Activated gamma-delta T cell treated with Interleukin-2 at 50 U/mL for 16 hours (primary cell): ENCODE data around the gene SPNS2.

Experiments
- DNase-seq: peaks from one replicate; pipeline ENCODE4 v3.0.0-alpha.2; 2020

SPNS2 gene

GRCh38 chr17:4540224-4540651 lies 41.6 kb downstream of the SPNS2 start:
- DNase-seq = no peak

GRCh38 chr17:4540687-4541327 lies 42.1 kb downstream of the SPNS2 start:
- no peak for DNase-seq

- DNase-seq = no peak
These were observed 42.8 kb downstream of the SPNS2 start for GRCh38 chr17:4541328-4542002.

DNA sequence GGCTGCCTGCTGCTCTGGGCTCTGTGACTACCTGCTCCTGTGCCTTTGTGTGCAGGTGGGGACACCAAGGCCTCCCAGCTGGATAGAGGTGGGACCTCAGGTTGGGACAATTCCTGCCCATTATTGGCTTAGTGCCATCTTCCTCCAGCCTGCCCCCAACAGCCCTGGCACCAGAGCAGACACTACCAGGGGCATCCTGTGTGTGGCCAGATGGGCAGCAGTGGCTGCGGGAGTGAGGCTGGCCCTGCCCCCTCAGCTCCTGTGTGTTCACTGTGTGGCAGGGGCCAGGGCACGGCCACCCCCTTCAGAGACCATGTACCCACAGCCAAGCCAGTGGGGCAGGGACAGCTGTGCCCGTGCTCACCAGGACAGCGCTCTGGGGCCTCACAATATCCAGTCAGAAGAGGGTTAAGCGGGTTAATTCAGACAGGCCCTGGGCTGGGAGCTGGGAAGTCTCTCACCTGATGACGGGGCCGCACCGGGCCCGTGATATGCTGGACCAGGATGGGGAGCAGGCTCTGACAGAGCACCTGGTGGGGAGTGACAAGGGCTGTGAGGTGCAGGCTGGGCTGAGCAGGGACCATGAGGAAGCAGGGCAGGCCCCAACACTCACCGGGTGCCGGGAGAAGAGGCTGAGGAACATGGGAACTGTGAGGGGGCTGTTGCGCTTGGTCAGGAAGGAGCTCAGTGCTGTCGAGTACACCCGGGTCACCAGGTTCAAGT lies 43.5 kb downstream of the SPNS2 start:
- no peak for DNase-seq

GRCh38 chr17:4542726-4543191 lies 44.1 kb downstream of the SPNS2 start:
- DNase-seq = no peak

DNA sequence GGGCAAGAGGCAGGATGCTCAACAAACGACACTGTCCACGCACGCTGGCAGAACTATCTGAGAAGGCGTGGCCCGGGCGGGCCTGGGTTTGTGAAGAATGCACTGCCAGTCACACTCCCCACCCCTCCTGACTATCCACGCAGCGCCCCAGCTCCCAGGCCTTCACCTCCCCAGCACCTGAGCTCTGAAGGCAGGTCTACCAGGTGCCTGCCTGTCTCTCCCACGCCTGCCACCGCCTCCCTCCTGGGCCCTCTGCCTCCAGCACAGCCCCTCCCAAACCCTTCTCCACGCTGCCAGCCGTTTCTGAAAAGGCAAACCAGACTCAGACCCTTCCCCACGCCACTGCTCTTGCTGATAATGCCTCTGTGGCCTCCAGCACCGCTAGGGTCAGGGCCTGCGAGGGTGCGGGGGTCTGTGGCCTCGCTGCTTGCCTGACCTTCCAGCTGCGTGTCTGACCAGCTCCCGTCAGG lies 44.9 kb downstream of the SPNS2 start:
- DNase-seq = no peak

DNA sequence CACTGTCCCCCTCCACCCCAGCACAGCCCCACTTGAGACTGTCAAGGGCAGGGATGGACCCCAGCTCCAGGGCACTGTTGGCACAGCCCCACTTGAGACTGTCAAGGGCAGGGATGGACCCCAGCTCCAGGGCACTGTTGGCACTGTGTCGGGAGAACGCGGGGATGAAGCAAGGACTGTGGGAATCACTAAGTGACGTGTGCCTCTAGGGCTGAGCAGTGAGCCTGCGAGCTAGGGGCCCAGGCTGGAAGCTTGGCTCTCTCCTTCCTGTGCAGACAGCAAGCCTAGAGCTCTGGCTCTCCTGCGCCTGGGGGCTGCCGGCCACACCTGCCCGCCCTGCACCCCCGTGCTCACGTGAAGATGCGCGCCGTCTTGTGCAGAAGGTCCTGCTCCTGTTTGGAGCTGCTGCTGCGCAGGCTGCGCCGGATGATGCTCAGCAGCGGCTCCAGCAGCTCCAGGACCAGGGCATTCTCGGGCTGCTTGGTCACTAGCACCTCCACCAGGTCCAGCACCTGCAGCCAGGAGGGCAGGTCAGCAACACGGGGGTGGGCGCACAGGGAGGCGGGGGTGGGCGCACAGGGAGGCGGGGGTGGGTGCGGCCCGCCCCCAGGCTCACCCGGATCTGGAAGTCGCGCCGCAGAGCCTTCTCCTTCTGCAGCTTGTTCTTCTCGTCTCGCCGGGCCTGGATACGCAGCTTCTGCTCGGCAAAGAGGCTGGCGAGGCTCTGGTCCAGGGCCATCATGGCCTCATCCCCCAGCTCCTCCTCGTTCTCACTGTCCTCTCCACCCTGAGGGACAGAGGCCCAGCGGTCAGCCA lies 45.7 kb downstream of the SPNS2 start:
- DNase-seq = no peak

GRCh38 chr17:4544951-4545216 lies 46.2 kb downstream of the SPNS2 start:
- DNase-seq = no peak

DNA sequence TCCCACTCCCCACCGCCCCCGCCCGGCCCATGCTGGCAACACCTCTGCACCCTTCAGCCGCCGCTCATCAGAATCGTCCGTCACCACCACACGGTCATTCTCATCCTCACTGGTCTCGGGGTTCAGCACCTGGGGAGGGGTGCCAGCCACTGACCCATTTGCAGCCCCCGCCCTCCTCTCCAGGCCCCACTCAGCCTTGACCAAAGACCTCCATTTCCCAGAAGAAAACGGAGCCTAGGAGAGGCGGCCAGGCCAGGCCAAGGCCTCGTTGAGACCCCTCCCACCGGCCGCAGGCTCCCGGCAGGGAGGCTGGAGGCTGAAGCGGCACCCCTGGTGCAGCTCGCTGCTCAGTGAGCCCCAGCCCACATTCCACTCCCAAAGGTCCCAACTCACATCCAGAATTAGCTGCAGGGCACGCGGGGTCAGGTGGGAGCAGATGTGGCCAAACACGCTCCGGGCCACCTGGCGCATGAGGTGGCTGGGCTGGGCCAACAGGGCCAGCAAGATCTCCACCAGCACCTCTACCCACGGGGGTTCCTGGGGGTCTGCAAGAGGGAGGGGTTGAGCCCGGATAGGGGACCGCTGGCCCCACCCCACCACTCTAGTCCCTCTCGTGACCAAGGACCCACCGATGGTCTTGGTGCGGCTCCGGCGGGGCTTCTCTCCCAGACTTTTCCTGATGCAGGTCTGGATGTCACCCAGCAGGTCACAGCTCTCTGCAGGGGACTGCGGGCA lies 46.7 kb downstream of the SPNS2 start:
- DNase-seq = no peak

- DNase-seq = no peak
These were observed 48.6 kb downstream of the SPNS2 start for GRCh38 chr17:4547118-4547906.

- DNase-seq = no peak
These were observed 49.4 kb downstream of the SPNS2 start for GRCh38 chr17:4548061-4548461.

- DNase-seq = no peak
These were observed 50.2 kb downstream of the SPNS2 start for GRCh38 chr17:4548721-4549531.

DNA sequence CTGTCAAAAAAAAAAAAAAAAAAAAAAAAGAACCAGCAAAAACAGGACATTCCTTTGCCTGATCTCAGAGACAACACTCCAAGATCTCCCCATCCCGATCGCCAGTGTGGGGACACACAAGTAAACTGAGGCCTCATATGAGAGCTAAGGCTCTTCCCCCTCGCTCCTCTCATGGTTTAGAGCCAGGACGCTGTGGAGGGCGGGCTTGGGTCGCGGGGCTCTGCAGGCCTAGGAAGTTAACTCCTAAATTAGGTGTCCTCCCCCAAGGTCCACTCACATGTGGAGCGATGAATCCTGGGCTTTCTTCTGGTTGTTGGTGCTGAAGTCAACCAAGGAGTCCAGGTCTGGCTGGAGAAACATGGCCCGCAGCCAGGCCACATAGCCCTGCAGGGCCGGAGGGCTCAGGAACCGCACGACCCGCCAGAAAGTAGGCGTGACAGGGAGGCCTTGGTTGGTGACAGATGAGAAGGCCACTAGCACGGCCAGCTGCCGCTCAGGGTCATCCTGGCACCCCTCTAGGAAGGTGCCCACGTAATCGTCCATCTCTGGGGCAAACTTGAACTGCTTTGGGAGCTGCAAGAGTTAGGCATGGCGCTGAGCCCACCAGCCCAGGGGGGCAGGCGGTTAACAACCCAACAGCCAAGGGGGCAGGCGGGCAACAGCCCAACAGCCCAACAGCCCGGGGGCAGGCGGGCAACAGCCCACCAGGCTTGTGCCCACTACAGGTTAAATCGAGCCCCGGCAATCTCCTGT lies 51.3 kb downstream of the SPNS2 start:
- DNase-seq = no peak

GRCh38 chr17:4550534-4551039 lies 51.9 kb downstream of the SPNS2 start:
- no peak for DNase-seq

- no peak for DNase-seq
These were observed 52.5 kb downstream of the SPNS2 start for GRCh38 chr17:4551141-4551540.

GRCh38 chr17:4551796-4552525 lies 53.3 kb downstream of the SPNS2 start:
- no peak for DNase-seq

DNA sequence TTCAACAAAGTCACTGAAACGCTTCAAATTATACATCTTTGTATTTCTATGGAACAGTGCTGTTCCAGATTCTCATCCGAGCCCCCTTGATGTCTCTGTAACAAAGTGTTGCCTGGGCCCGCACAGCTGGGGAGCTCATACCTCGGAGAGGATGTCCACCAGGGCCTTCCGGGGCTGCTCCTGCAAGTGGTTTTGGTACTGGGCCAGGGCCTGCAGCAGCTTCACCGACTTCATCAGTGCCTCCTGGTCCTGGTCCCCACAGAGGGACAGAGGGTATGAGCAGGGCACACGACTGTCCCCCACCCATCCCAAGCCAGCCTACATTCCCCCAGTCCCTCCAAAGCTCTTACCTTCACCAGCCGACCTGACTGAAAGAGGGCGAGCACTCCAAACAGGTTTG lies 55.0 kb downstream of the SPNS2 start:
- DNase-seq = no peak

- no peak for DNase-seq
These were observed 55.8 kb downstream of the SPNS2 start for GRCh38 chr17:4554441-4554996.
